K562 (cell line): Measurements from ENCODE around the gene RUNDC3A. TPM values are rescaled to one million over a fixed set of nuclear protein-coding genes. Genes with fewer than 3 reads are reported as not detected.

Source experiments
- CREM ChIP-seq: IDR thresholded peaks from 2 replicates; pipeline ENCODE4 v1.6.1; 2014; ENCODE audit warnings: antibody characterized with exemption, low read depth
- E2F1 ChIP-seq: sonication (generic); formaldehyde crosslinking; IDR thresholded peaks from 2 replicates; pipeline ENCODE4 v1.8.1; 2023; ENCODE audit warnings: mild to moderate bottlenecking, missing genetic modification reagents, moderate library complexity
- ETV6 ChIP-seq, 3 experiments: fragments of 150-350 bp in 1 of 3; sonication (generic) in 1 of 3; formaldehyde crosslinking in 1 of 3; IDR thresholded peaks; 2 replicates each; pipeline versions ENCODE4 v1.6.1 to v1.8.0; 2014 to 2022; ENCODE audit warnings: borderline replicate concordance in 2 of 3, low read depth in 2 of 3, antibody characterized with exemption in 1 of 3, low read length in 1 of 3, mild to moderate bottlenecking in 1 of 3, missing genetic modification reagents in 1 of 3
- FOXO4 ChIP-seq: fragments of 450-650 bp; formaldehyde crosslinking; IDR thresholded peaks from 2 replicates; pipeline ENCODE4 v1.4.0; 2020; ENCODE audit warnings: mild to moderate bottlenecking, moderate library complexity
- FOXP1 ChIP-seq: sonication (generic); formaldehyde crosslinking; IDR thresholded peaks from 2 replicates; pipeline ENCODE4 v1.8.0; 2022; ENCODE audit warnings: mild to moderate bottlenecking, missing genetic modification reagents
- HBP1 ChIP-seq: fragments of 450-650 bp; formaldehyde crosslinking; IDR thresholded peaks from 2 replicates; pipeline ENCODE4 v1.4.0; 2022; ENCODE audit warnings: missing genetic modification characterization
- HMBOX1 ChIP-seq: sonication (generic); IDR thresholded peaks from 2 replicates; pipeline ENCODE4 v1.6.1; 2016
- HNRNPLL ChIP-seq: fragments of 200-400 bp; formaldehyde crosslinking; IDR thresholded peaks from 2 replicates; pipeline ENCODE4 v1.6.1; 2017; ENCODE audit warnings: low read length, low read depth, mild to moderate bottlenecking; ENCODE audit not compliant: poor library complexity, severe bottlenecking
- MTA2 ChIP-seq: fragments of 450-650 bp; IDR thresholded peaks from 2 replicates; pipeline ENCODE4 v1.6.1; 2016; ENCODE audit warnings: low read depth
- NFXL1 ChIP-seq: fragments of 450-650 bp; formaldehyde crosslinking; IDR thresholded peaks from 2 replicates; pipeline ENCODE4 v1.4.0; 2021; ENCODE audit warnings: mild to moderate bottlenecking
- NRF1 ChIP-seq, 2 experiments: fragments of 450-650 bp; IDR thresholded peaks in 1 of 2; conservative IDR thresholded peaks in 1 of 2; 2 replicates each; pipeline ENCODE4 v1.6.1; 2014; ENCODE audit warnings: mild to moderate bottlenecking in 2 of 2
- SNAPC5 ChIP-seq: fragments of 250-450 bp; sonication (Bioruptor Pico); IDR thresholded peaks from 2 replicates; pipeline ENCODE4 v1.8.0; 2021; ENCODE audit warnings: moderate library complexity, mild to moderate bottlenecking, inconsistent platforms
- SRSF9 ChIP-seq: fragments of 200-400 bp; formaldehyde crosslinking; IDR thresholded peaks from 2 replicates; pipeline ENCODE4 v1.6.1; 2017; ENCODE audit warnings: low read depth, low read length, borderline replicate concordance
- TOE1 ChIP-seq, 2 experiments: fragments of 450-650 bp in 1 of 2; sonication (generic) in 1 of 2; formaldehyde crosslinking in 1 of 2; IDR thresholded peaks; 2 replicates each; pipeline versions ENCODE4 v1.7.1 to v1.8.0; 2016 to 2022; ENCODE audit warnings: borderline replicate concordance in 2 of 2, mild to moderate bottlenecking in 2 of 2, antibody characterized with exemption in 1 of 2, inconsistent platforms in 1 of 2, low read depth in 1 of 2, missing genetic modification reagents in 1 of 2, moderate library complexity in 1 of 2
- YBX1 ChIP-seq: fragments of 450-650 bp; IDR thresholded peaks from 2 replicates; pipeline ENCODE4 v1.7.1; 2016; ENCODE audit warnings: mild to moderate bottlenecking
- ZC3H11A ChIP-seq: IDR thresholded peaks from 2 replicates; pipeline ENCODE4 v1.6.1; 2012; ENCODE audit warnings: low read depth, low read length, improper control_type of control experiment
- ZEB2 ChIP-seq: fragments of 450-650 bp; IDR thresholded peaks from 2 replicates; pipeline ENCODE4 v1.6.1; 2016
- ZNF232 ChIP-seq: sonication (generic); formaldehyde crosslinking; IDR thresholded peaks from 2 replicates; pipeline ENCODE4 v1.8.0; 2022; ENCODE audit warnings: mild to moderate bottlenecking, missing genetic modification reagents
- ZNF311 ChIP-seq: fragments of 250-450 bp; sonication (Bioruptor Pico); IDR thresholded peaks from 2 replicates; pipeline ENCODE4 v1.4.0; 2020; ENCODE audit warnings: mild to moderate bottlenecking, moderate library complexity
- ZNF551 ChIP-seq: fragments of 250-450 bp; sonication (Bioruptor Pico); IDR thresholded peaks from 2 replicates; pipeline ENCODE4 v1.5.0; 2021; ENCODE audit warnings: mild to moderate bottlenecking, moderate library complexity
- ZNF740 ChIP-seq, 3 experiments: fragments of 200-800 bp in 1 of 3; sonication (Bioruptor generic) in 1 of 3; sonication (generic) in 1 of 3; formaldehyde crosslinking in 1 of 3; IDR thresholded peaks; 2 replicates each; pipeline versions ENCODE4 v1.6.1 to v1.8.0; 2016 to 2022; ENCODE audit warnings: mild to moderate bottlenecking in 2 of 3, missing compliant biosample characterization in 2 of 3, missing genetic modification characterization in 2 of 3, missing genetic modification reagents in 1 of 3
- polyA plus RNA-seq, 8 experiments: library from polyadenylated mRNA; depleted of rRNA in 4 of 8; stranded (reverse) in 5 of 8; unstranded in 3 of 8; fragments of >200 nt; fragmentation: Nextera tagmentation in 2 of 8; fragmentation: Illumina TruSeq in 1 of 8; extraction: Ambion mirVana in 2 of 8; extraction: Trizol in 1 of 8; gene quantifications; 2 replicates each; pipeline versions ENCODE4 v1.2.1 to v1.2.3, GENCODE V29; 2011 to 2014; ENCODE audit warnings: inconsistent platforms in 1 of 8, missing spikeins in 1 of 8
- total RNA-seq, 7 experiments: library from RNA; depleted of rRNA in 6 of 7; stranded (reverse); fragments of >200 nt in 6 of 7; fragmentation: Illumina TruSeq in 2 of 7; extraction: Trizol in 2 of 7; gene quantifications; 2 replicates each; pipeline versions ENCODE4 v1.2.1 to v1.2.3, GENCODE V29; 2011 to 2021; ENCODE audit warnings: low replicate concordance in 1 of 7

Gene RUNDC3A
- total and polyA plus RNA-seq, 9 of the 15 experiments (the other 6 are each of a cell fraction or from before 2014, with no cell fraction given): not detected

GRCh38 chr17:44344939-44345453, 36.6 kb downstream of the RUNDC3A start, which contains the start of gene GRN (continued):
- TF ChIP-seq FOXO4 (CRISPR knock-in tag) (no peak), HBP1 (CRISPR knock-in tag) (no peak), ZNF551 (no peak), ZC3H11A (no peak), TOE1 (IDR thresholded peaks at IDR 0.05; ENCODE audit: borderline replicate concordance) (peak; percentile 97), TOE1 (CRISPR knock-in tag; IDR thresholded peaks at IDR 0.05; ENCODE audit: borderline replicate concordance, low read depth) (0 out of 2 replicates have a peak, but pooled peaks have one; percentile 11), CREM (peak; percentile 67; the same call in 1 of the 2 replicates), ZNF232 (0 out of 2 replicates have a peak, but pooled peaks have one; percentile 64), E2F1 (CRISPR knock-in tag) (no peak), MTA2 (no peak), NFXL1 (CRISPR knock-in tag) (no peak), FOXP1 (CRISPR knock-in tag) (peak; percentile 90), ETV6 (IDR thresholded peaks at IDR 0.05; ENCODE audit: borderline replicate concordance in 1 of 2, low read depth in 2 of 2, low read length in 1 of 2) (0 out of 4 replicates have a peak, but pooled peaks of 1 of the 2 experiments have one; percentile 15), ETV6 (CRISPR knock-in tag; IDR thresholded peaks at IDR 0.05; ENCODE audit: borderline replicate concordance) (no peak), SRSF9 (no peak), ZEB2 (peak; percentile 35; the same call in 1 of the 2 replicates), HMBOX1 (no peak), HNRNPLL (no peak), ZNF311 (CRISPR knock-in tag) (no peak), YBX1 (no peak), ZNF740 (CRISPR knock-in tag; IDR thresholded peaks at IDR 0.05) (0 out of 2 replicates have a peak, but pooled peaks have one; percentile 23), ZNF740 (tag; IDR thresholded peaks at IDR 0.05) (no peak), NRF1 (conservative IDR thresholded peaks at IDR 0.05 in 1 of 2, IDR thresholded peaks at IDR 0.05 in 1 of 2) (peak; percentile 63 to 72), SNAPC5 (no peak)
